Measurements from ENCODE around the gene SYPL1. TPM values are rescaled to one million over a fixed set of nuclear protein-coding genes. Genes with fewer than 3 reads are reported as not detected.
A peak's percentile ranks its signal among the peaks of the same experiment; 100 is the strongest.

Gene SYPL1
- total RNA-seq, 1 donor from 2014 or later: 72.0 TPM

GRCh38 chr7:106095634-106096033, 16.5 kb downstream of the SYPL1 start:
- no peak for DNase-seq (ENCODE audit: low read depth)

GRCh38 chr7:106094780-106095179, 17.3 kb downstream of the SYPL1 start:
- no peak for DNase-seq (ENCODE audit: low read depth)

DNA sequence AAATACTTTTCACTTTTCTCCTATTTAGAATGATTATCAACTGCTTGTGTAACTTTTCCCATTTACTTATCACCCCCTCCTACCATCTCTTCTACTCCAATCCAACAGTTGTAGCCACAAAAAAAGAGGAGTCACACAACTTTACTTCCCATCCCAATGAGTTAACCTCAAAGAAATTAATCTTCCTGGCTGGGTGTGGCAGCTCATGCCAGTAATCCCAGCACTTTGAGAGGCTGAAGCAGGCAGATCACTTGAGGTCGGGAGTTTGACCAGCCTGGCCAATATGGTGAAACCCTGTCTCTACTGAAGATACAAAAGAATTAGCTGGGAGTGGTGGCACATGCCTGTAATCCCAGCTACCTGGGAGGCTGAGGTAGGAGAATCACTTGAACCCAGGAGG, 19.9 kb downstream of the SYPL1 start:
- peak; percentile 72 for DNase-seq (ENCODE audit: low read depth)

GRCh38 chr7:106089647-106090046, 22.5 kb downstream of the SYPL1 start:
- DNase-seq (ENCODE audit: low read depth): no peak

GRCh38 chr7:106088014-106088413, 24.1 kb downstream of the SYPL1 start:
- no peak for DNase-seq (ENCODE audit: low read depth)

DNA sequence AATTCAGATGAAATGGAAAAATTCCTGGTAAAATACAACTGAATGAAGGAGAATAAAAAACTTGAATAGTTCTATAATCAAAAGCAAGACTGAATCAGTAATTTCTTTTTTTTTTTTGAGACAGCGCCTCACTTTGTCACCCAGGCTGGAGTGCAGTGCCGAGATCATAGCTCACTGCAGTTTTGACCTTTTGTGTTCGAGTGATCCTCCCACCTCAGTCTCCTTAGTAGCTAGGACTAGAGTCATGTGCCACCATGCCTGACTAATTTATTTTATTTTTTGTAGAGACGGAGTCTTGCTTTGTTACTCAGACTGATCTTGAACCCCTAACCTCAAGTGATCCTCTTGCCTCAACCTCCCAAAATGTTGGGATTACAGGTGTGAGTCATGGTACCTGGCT, 26.1 kb downstream of the SYPL1 start:
- no peak for DNase-seq (ENCODE audit: low read depth)

DNA sequence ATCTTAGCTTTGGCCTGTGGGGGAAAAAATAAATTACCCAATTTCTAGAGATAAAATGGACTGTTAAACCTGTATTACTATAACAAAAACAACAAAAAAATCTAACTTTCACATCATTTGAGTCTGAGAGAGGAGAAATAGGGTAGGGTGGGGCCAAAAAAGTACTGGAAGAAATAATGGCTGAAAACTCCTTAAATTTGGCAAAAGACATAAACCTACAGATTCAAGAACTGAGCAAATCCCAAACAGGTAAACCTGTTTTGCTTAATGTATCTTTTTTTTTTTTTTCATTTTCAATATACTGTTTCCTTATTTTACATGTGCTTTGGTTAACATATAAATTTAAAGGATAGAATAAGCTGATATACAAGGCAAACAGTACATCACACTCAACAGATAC, 27.1 kb downstream of the SYPL1 start:
- DNase-seq (ENCODE audit: low read depth): no peak

DNA sequence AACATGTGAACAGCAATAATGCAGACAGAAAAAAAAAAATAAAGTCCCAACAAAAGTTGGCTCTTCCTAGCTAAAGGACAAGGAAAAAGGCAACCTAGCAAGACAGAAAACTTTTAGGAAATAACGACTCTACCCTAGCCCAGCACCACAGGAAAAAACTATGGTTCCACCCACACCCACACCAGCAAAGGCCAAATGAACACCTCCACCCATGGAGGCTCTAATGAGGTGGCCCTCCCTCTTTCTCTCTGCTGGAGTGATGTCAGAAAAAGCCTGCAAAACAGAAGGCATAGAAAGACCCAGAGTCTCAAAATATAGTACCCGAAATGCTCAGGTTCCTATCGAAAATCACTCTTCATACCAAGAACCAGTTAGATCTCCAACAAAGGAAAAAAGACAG, 28.4 kb downstream of the SYPL1 start:
- DNase-seq (ENCODE audit: low read depth): no peak

- DNase-seq (ENCODE audit: low read depth): no peak
Measured at GRCh38 chr7:106082087-106082854, 29.8 kb downstream of the SYPL1 start.

GRCh38 chr7:106080300-106080987, 31.7 kb downstream of the SYPL1 start:
- no peak for DNase-seq (ENCODE audit: low read depth)

DNA sequence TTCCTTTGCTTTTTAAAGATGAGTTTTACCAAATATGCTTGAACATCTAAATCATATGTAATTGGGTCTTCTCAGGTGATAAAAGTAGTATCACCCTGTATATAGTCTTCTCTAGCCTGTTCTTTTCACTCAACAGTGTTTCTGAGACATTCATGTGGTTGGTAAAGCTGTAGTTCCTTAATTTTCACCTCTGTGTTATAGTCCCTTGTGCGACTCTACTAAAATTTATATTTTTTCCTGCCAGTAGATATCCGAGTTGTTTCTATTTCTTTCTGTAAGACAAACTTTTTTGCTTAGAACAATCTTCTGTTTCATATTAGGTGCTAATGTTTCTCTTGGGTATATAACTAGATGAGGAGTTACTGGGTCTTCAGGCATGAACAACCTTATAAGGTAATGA, 35.6 kb downstream of the SYPL1 start:
- no peak for DNase-seq (ENCODE audit: low read depth)

GRCh38 chr7:106075937-106076336, 36.2 kb downstream of the SYPL1 start:
- DNase-seq (ENCODE audit: low read depth): no peak

- DNase-seq (ENCODE audit: low read depth): no peak
Measured at GRCh38 chr7:106074257-106074656, 37.9 kb downstream of the SYPL1 start.

DNA sequence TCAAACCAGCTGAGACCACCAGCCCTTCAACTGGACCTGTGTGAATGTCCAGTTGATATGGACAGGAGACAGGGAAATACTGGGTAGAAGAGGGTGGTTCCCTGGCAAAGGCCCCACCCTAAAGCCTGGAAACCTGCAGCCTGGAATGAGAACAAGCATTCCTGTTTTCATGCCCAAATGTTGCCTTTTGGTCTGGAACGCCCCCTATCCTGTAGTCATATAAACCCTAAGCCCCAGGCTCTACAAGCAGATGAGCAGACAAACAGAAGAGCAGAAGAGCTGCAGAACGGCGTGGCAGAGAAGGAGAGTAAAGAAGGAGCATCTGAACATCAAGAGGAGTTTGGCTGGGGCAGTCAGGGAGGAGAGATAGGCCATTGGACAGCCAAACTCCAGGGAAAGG, 38.4 kb downstream of the SYPL1 start:
- DNase-seq (ENCODE audit: low read depth): no peak

DNA sequence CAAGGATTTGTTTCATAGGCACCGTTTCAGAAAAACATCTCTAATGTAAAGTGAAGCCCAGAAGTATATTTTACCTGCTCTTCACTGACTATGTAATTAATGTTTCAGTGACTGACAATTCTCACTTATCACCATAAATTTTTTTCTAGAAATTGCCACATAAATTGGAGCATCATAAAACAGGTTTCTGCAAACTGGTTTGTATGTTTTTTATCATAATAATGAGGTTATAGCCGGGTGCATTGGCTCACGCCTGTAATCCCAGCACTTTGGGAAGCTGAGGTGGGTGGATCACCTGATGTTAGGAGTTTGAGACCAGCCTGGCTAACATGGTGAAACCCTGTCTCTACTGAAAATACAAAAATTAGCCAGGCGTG, 39.4 kb downstream of the SYPL1 start:
- DNase-seq (ENCODE audit: low read depth): no peak

DNA sequence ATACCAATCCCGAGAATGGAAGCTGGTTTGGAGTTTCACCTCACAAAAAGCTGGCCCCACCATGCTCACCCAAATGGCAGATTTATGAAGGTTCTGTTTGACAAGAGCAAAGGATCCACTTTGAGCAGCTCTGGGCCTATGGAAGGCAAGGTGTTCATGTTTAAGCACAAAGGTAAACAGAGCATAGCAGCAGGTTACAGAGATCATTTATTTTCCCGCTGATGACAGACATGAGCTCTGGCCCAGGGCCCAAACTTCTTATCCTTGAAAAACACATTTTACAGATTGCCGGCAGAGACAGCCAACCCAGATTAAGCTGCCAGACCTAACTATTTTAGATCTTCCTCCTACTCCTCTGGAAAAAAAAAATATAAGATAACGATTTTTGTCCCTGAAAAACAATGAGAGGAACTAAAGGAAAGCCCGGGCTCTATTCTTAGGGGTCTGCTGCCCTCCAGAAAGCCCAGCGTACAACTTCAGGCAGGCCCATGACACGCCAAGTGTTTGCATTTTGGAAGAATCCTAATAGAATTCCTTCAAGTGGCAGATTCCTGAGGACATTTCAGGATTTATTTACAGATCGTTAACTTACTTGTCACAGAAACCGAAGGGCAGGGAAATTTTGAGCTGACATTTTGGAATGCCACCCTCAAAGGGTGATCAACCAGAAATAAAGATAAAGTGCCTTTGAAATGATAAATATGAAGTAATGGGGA, 40.0 kb downstream of the SYPL1 start:
- no peak for DNase-seq (ENCODE audit: low read depth)

DNA sequence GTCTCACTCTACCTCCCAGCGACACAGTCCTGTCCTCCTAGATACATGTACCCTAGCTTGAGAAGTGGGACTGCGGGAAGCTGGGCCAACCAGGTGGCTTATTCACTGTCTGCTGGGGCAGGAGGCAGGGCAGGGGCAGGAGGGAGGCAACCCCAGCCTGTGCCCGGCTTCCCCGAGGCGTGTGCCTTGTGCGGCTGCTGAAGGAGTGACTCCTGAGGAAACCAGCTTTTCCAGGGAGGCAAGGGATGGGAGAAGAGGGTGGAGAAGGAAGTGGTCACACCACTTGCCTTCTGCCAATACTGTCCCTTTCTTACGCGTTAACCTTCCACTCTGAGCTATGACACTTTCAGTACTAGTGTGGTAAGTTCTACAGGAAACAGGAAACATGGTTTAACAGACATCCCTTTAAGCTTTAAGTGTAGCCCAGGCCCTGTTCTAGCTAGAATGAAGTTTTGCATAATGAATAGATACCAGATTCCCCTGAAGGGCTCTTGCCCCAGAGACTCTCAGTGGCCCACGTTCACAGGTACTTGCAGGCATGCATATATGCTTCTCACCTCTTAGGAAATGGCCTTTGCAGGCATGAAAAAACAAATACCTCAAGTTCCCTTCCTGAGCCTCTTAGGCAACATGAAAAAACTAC, 40.6 kb downstream of the SYPL1 start:
- no peak for DNase-seq (ENCODE audit: low read depth)

- DNase-seq (ENCODE audit: low read depth): no peak
Measured at GRCh38 chr7:106070567-106071254, 41.4 kb downstream of the SYPL1 start.

GRCh38 chr7:106070201-106070551, 41.9 kb downstream of the SYPL1 start:
- DNase-seq (ENCODE audit: low read depth): no peak

DNA sequence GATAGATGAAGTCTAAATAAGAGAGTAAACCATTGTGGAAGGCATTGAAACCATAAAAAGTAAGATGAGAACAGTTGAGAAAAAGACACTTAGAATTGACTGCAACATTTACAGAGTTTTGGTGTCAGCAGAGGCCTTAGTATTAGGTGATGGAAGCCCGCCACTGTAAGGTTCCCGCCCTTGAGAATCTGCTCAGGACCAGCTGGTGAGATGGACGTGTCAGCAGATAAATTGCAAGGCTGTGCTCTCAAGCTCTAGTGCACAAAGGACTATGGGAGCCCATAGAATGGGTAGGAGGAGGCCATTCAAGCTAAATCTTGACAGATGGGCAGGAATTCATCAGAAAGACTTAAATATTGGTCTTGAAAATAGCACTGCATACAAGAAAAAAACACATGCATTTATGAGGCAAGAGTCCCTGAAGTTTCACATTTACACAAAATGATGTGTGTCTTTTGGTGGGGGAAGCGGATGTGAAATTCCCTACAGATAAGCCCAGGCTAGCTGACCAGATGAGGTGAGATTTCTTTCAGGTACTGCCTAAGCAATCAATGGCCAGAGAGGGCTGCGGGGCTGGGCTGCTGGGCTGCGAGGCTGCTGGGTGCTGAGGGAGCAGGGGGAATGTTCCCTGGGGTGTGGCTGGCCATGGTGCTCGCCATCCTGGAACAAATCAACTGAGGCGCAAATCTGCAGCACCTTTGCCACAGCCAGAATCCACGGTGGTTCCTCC, 42.5 kb downstream of the SYPL1 start:
- no peak for DNase-seq (ENCODE audit: low read depth)

DNA sequence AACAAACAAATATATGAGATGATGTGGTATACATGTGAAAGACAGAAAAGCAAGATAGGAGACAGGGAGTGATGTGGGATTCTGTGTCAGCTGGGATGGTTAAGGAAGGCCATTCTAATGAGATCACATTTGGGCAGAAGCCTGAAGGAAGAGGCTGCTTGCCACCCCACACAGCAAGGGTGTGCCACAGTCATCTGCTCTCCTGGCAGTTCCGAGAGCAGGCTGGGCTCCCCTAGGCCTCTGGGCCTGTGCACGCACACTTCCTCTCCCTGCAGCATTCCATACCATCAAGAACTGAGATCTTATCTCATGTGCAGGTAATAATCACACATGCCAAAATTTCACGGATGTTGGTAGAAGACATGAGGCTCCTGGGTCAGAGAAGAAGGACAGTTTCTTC, 43.1 kb downstream of the SYPL1 start:
- peak; percentile 94 for DNase-seq (ENCODE audit: low read depth)

Data from myocyte (in vitro differentiated cells).